Measurements from ENCODE around the gene SAMD10.

GRCh38 chr20:63945031-63945658, 34.3 kb downstream of the SAMD10 start:
- TF ChIP-seq POLR2AphosphoS5 (IDR thresholded peaks at IDR 0.05; ENCODE audit: low read depth, low read length) (no peak), TAF1 (IDR thresholded peaks at IDR 0.05; ENCODE audit: borderline replicate concordance, low read depth, low read length) (no peak), POLR2A (IDR thresholded peaks at IDR 0.05; ENCODE audit: low read depth, low read length) (no peak)
